Breast epithelium (tissue), 3 donors: Measurements from ENCODE around the gene ADARB1.

Experiments used
- CTCF ChIP-seq, 3 donors: fragments of 450-650 bp; IDR thresholded peaks; one replicate each; pipeline ENCODE4 v1.5.1; 2016 to 2017; ENCODE audit warnings: antibody characterized with exemption in 3 of 3, mild to moderate bottlenecking in 3 of 3, moderate library complexity in 3 of 3
- POLR2A ChIP-seq: fragments of 450-650 bp; IDR thresholded peaks from one replicate; pipeline ENCODE4 v1.6.1; 2016; ENCODE audit warnings: antibody characterized with exemption, mild to moderate bottlenecking, moderate library complexity
- POLR2AphosphoS5 ChIP-seq, 3 donors: sonication (generic); formaldehyde crosslinking; IDR thresholded peaks; one replicate each; pipeline ENCODE4 v1.6.1; 2017; ENCODE audit warnings: antibody characterized with exemption in 3 of 3

DNA sequence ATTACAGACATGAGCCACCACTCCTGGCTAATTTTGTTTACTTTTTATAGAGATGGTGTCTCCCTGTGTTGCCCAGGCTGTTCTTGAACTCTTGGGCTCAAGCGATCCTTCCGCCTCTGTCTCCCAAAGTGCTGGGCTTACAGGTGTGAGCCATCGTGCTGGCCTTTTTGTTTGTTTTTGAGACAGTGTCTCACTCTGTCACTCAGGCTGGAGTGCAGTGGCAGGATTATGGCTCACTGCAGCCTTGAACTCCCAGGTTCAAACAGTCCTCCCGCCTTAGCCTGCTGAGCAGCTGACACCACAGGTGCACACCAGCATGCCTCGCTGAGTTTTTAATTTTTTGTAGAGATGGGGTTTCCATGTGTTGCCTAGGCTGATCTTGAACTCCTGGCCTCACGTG lies 49.1 kb downstream of the ADARB1 start:
- TF ChIP-seq POLR2A (no peak), CTCF (IDR thresholded peaks at IDR 0.05) (no peak), POLR2AphosphoS5 (IDR thresholded peaks at IDR 0.05) (no peak)
